Spleen (tissue), 11 donors: Measurements from ENCODE around the gene NKX2-4. TPM values are rescaled to one million over a fixed set of nuclear protein-coding genes. Genes with fewer than 3 reads are reported as not detected.

Source experiments
- polyA plus RNA-seq, 3 donors: library from polyadenylated mRNA; stranded (reverse); fragments of 200-250 nt; gene quantifications; one replicate each; pipeline ENCODE4 v1.2.1, GENCODE V29; 2013
- small RNA-seq, 4 donors: library from RNA; depleted of rRNA; stranded (forward); fragments of <200 nt; gene quantifications; one replicate each; pipeline ENCODE3, GENCODE V24; 2016
- total RNA-seq, 7 donors: library from RNA; depleted of rRNA in 3 of 7; stranded (reverse); fragments of >200 nt in 3 of 7; fragmentation: NEBNext Ultra II Directional in 4 of 7; extraction: Animal tissue kit (Norgen Biotek cat#: 25700) in 4 of 7; gene quantifications; one replicate each; pipeline versions ENCODE4 v1.1.0 to v1.2.1, GENCODE V29; 2016 to 2021
- donor health status: healthy with polysubstance abuse.
- donor health status: DM: no; HTN: no; CAD: no; lungs with moderate emphysema.
- donor health status: DM: no; HTN: no; CAD: no.
- donor health status: Bipolar disorder and iron deficiency.
- donor health status: healthy.
- donor health status: DM: no; HTN: no; CAD: no.
- donor health status: DM: yes; HTN: yes; CAD: no.

NKX2-4 gene
- total and polyA plus RNA-seq, 10 donors: not detected

Small RNAs within 50 kb of the gene (small RNA-seq; reads per million reads assigned to genes)
- 0 reads per million in 4 donors for gene RN7SKP140

Other genes starting within 250 kb of the NKX2-4 start
- 10 to 100 TPM; 54.9 to 92.6 (median 66.2) TPM for gene XRN2, start 94.2 kb downstream of the NKX2-4 start, total RNA-seq
- gene XRN2, start 94.2 kb downstream of the NKX2-4 start, polyA plus RNA-seq: 10 to 100 TPM; 19.3 to 27.5 (median 20.2) TPM
- not detected for gene NKX2-2, start 116.5 kb upstream of the NKX2-4 start, total RNA-seq
- under 1 TPM in 1 of 3 donors, not detected in 2; 0.03 TPM for gene NKX2-2, start 116.5 kb upstream of the NKX2-4 start, polyA plus RNA-seq